Progenitor cell of endocrine pancreas (in vitro differentiated cells): Measurements from ENCODE around the gene CEP170B. TPM values are rescaled to one million over a fixed set of nuclear protein-coding genes. Genes with fewer than 3 reads are reported as not detected.

ENCODE experiments used
- DNase-seq: peaks from one replicate; pipeline ENCODE4 v3.0.0; 2021; ENCODE audit warnings: low spot score; ENCODE audit not compliant: unreplicated experiment
- H3K27ac Mint-ChIP-seq: 2 replicates; pipeline ENCODE4 v1.8.0; 2021; ENCODE audit warnings: mild to moderate bottlenecking, moderate library complexity, mixed read lengths
- H3K27me3 Mint-ChIP-seq: 2 replicates; pipeline ENCODE4 v1.8.0; 2021; ENCODE audit warnings: mixed read lengths
- H3K36me3 Mint-ChIP-seq: 2 replicates; pipeline ENCODE4 v1.8.0; 2022; ENCODE audit warnings: mixed read lengths; ENCODE audit not compliant: insufficient read depth
- H3K4me1 Mint-ChIP-seq: 2 replicates; pipeline ENCODE4 v1.8.0; 2021; ENCODE audit warnings: low read depth, mixed read lengths
- H3K4me3 Mint-ChIP-seq: 2 replicates; pipeline ENCODE4 v1.8.0; 2021; ENCODE audit warnings: low read depth, mild to moderate bottlenecking, moderate library complexity, mixed read lengths
- H3K9me3 Mint-ChIP-seq: 2 replicates; pipeline ENCODE4 v1.8.0; 2021; ENCODE audit warnings: low read depth, mixed read lengths
- total RNA-seq: library from RNA; stranded (reverse); gene quantifications from 2 replicates; pipeline ENCODE4 v1.2.1, GENCODE V29; 2021
- TF ChIP-seq, protein P1 (sequence below): fragments of 200-600 bp; sonication (generic); IDR thresholded peaks from one replicate; pipeline ENCODE4 v1.5.0; 2021; ENCODE audit warnings: antibody characterized with exemption, mild to moderate bottlenecking; ENCODE audit not compliant: unreplicated experiment

CEP170B gene
- total RNA-seq, 1 donor from 2014 or later = 48.9 TPM

DNA sequence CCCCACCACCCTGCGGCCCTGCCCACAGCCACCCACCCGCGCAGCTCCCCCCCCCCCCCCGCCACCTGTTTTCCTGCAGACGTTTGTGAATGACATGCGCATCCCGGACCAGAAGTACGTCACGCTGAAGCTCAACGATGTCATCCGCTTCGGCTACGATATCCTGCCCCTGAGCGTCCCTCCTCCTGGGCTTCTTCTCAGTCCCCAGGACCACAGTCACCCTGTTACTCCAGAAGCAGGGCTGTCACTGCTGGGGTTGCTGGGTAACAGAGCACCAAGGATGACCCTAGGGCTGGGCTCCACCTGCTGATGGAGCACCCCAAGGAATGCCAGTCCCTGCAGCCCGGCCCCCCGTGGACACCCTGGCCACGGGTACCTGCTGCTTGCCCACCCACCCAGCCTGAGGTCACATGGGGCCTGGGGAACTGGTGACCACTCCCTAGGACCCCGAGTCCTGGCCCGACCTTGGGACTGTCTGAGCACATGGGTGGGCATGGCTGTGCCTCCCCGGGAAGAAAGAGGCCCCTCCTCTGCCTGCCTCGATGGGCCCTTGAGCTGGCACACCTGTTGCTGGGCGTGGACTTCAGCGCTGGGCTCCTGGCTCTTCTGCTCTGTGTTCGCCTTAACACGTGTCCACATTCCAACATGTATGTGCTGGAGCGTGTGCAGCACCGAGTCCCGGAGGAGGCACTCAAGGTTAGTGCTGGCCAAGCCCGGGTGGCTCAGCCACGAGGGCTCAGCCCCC, 12.9 kb downstream of the CEP170B start:
- no peaks in the 10 kb centered on the region for H3K9me3 Mint-ChIP-seq
- no peak overlapping the region for H3K4me3 Mint-ChIP-seq
- H3K27ac Mint-ChIP-seq = no peak overlapping the region
- peaks cover 4% of the 10 kb centered on the region for H3K36me3 Mint-ChIP-seq
- no peaks in the 10 kb centered on the region for H3K4me1 Mint-ChIP-seq
- TF ChIP-seq, protein P1, sequence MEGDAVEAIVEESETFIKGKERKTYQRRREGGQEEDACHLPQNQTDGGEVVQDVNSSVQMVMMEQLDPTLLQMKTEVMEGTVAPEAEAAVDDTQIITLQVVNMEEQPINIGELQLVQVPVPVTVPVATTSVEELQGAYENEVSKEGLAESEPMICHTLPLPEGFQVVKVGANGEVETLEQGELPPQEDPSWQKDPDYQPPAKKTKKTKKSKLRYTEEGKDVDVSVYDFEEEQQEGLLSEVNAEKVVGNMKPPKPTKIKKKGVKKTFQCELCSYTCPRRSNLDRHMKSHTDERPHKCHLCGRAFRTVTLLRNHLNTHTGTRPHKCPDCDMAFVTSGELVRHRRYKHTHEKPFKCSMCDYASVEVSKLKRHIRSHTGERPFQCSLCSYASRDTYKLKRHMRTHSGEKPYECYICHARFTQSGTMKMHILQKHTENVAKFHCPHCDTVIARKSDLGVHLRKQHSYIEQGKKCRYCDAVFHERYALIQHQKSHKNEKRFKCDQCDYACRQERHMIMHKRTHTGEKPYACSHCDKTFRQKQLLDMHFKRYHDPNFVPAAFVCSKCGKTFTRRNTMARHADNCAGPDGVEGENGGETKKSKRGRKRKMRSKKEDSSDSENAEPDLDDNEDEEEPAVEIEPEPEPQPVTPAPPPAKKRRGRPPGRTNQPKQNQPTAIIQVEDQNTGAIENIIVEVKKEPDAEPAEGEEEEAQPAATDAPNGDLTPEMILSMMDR = no peak
- DNase-seq = no peak
- no peaks in the 10 kb centered on the region for H3K27me3 Mint-ChIP-seq

DNA sequence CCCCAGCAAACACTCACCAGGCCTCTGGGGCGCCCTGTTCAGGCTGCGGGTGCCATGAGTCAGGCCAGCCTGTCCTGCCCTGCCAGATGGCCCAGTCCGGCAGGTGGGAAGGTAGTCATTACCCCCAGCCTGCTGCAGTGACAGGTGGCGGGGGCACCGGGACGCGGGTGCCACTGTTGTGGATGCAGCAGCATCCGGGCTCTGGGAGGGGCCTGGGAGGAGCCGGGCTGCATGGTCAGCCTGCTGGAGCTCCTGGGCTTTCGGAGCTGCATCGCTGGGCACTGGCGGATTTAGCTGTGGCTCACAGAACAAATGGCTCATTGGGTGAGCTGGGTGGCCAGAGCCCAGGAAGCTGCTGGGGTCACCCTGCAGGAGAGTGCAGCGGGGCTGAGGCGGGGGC, 13.5 kb downstream of the CEP170B start:
- H3K4me3 Mint-ChIP-seq = no peak overlapping the region
- no peaks in the 10 kb centered on the region for H3K27me3 Mint-ChIP-seq
- no peaks in the 10 kb centered on the region for H3K4me1 Mint-ChIP-seq
- no peaks in the 10 kb centered on the region for H3K9me3 Mint-ChIP-seq
- DNase-seq = no peak
- TF ChIP-seq, protein P1 = no peak
- H3K27ac Mint-ChIP-seq = no peak overlapping the region
- H3K36me3 Mint-ChIP-seq = peaks cover 4% of the 10 kb centered on the region

DNA sequence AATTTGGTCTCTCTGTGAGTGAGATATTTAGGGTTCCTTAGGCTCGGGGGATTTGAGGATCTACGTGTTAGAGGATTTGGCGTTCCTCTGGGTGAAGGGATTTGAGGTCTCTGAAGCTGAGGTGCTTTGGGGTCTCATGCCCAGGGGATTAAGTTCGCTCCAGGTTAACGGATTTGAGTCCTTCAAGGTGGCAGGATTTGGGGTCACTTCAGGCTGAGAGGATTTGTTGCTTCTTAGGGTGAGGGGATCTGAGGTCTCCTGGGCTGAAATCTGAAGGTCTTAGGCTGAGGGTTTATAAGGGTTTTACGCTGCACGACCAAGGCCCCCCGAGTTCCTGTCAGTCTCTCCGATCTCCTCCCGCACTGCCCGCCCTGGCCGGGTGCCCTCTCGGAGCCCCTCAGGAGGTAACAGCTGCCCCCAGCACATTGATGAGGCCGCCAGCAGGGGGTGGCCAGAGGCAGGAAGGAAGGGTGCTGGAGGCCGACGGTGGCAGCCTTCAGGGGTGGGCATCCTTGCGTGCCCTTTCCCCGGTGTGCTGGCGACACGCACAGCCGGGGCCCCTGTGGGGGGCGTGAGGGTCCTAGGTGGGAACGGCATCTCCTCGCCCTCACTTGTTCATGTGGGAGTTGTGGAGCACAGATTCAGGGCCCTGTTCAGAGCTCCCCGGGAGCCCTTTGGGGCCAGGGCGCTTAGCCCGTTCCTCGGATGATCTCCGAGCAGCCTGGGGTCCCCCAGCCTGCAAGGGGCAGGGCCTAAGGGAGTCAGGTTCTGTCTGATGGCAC, 14.3 kb downstream of the CEP170B start:
- no peak for DNase-seq

DNA sequence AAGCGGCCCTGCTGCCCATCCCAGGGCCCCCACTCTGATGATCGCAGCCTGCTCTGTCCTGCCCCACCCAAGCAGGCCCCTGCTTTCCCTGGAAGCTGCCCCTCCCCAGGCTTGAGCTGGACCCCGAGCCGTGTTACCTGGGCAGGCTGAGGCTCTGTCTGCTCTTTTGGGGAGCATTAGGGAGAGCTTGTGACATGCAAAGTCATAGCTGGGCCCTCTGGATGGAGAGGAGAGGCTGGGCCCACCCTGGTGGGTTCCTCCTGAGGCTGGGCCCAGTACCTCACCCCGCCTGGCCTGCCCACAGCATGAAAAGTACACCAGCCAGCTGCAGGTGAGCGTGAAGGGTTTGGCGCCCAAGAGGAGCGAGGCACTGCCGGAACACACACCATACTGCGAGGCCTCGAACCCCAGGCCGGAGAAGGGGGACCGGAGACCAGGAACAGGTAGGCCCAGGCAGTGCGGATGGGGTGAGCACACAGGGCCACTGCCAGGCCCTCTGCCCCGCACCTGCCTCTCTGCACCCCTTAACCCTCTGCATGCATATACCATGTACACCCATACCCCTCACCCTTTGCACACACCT, 15.0 kb downstream of the CEP170B start:
- DNase-seq = no peak
- TF ChIP-seq, protein P1 = no peak
- H3K27me3 Mint-ChIP-seq = no peaks in the 10 kb centered on the region
- no peaks in the 10 kb centered on the region for H3K4me1 Mint-ChIP-seq
- no peak overlapping the region for H3K27ac Mint-ChIP-seq
- no peaks in the 10 kb centered on the region for H3K9me3 Mint-ChIP-seq
- H3K36me3 Mint-ChIP-seq = peaks cover 4% of the 10 kb centered on the region
- H3K4me3 Mint-ChIP-seq = no peak overlapping the region

More for the DNA sequence above, 14.3 kb downstream of the CEP170B start:
- Mint-ChIP-seq H3K4me1 (no peaks in the 10 kb centered on the region), H3K4me3 (no peak overlapping the region), H3K27me3 (no peaks in the 10 kb centered on the region), H3K9me3 (no peaks in the 10 kb centered on the region), H3K27ac (no peak overlapping the region), H3K36me3 (peaks cover 4% of the 10 kb centered on the region)
- TF ChIP-seq, protein P1 = no peak

DNA sequence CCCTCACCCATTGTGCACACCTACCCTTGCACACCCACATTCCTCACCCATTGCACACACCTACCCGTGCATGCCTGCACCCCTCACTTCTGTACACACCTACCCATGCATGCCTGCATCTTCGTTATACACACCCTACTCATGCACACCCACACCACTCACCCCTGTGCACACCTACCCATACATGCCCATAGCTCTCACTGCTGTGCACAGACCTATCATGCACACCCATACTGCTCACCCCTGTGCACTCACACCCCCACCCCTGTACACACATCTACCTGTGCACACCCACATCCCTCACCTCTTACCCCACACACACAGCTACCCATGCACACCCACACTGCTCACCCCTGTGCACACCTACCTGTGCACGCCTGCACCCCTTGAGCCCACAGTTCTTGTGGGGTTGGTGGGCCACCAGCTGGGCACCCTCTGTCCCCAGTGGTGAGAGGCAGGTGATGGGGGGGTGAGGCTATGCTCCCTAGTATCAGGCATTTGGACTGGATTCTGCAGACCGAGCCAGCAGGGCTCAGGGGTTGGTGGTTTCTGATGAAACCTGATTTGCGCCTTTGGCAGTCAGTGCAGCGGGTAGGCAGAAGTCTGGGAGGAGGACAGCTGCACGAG, 15.6 kb downstream of the CEP170B start:
- Mint-ChIP-seq H3K27ac (no peak overlapping the region), H3K9me3 (no peaks in the 10 kb centered on the region), H3K27me3 (no peaks in the 10 kb centered on the region), H3K4me1 (no peaks in the 10 kb centered on the region), H3K36me3 (peaks cover 4% of the 10 kb centered on the region), H3K4me3 (no peak overlapping the region)
- no peak for DNase-seq
- TF ChIP-seq, protein P1 = no peak
